ENCODE measurements around the gene FRMPD2.
"Not testable (repeated sequence)": the region's sequence is repeated elsewhere in the genome, so short reads cannot be mapped to it uniquely, and the experiment has no call there.

- TF ChIP-seq EZH2 (IDR thresholded peaks at IDR 0.05; ENCODE audit: borderline replicate concordance, low read depth, low read length, severe bottlenecking); CTCF (IDR thresholded peaks at IDR 0.05; ENCODE audit: borderline replicate concordance, extremely low read depth, low read length, poor library complexity, severe bottlenecking): not testable (repeated sequence)
Measured at GRCh38 chr10:48147643-48148042, 126.9 kb downstream of the FRMPD2 start.

Measured in DND-41 (cell line).